Panc1 (cell line): Measurements from ENCODE around the gene CYBA. TPM values are rescaled to one million over a fixed set of nuclear protein-coding genes. Genes with fewer than 3 reads are reported as not detected.

Experiments
- ATAC-seq: fragments of 200-7000 bp; cut with Tn5 transposase; 2 replicates; pipeline ENCODE4 v1.9.1; 2020; ENCODE audit warnings: mild to moderate bottlenecking, moderate library complexity
- BruUV-seq: library from RNA; stranded (reverse); fragments of 400-500 nt; replicated peaks from 2 replicates; lab custom pipeline; 2021; lab: Mats Ljungman, UMichigan
- CTCF ChIA-PET: fragments of 300-600 bp; sonication (Branson Sonifier 250); formaldehyde crosslinking; loops from one replicate; lab custom pipeline; 2022; ENCODE audit warnings: antibody characterized with exemption; lab: Charles Lee
- POLR2A ChIA-PET: fragments of 300-600 bp; sonication (Branson Sonifier 250); formaldehyde crosslinking; loops from one replicate; lab custom pipeline; 2022; ENCODE audit warnings: antibody characterized with exemption; lab: Charles Lee
- DNase-seq: peaks from one replicate; pipeline ENCODE4 v3.0.0-alpha.2; 2010; ENCODE audit warnings: low read depth, low spot score
- H3K27ac ChIP-seq: 2 replicates; pipeline ENCODE4 v1.5.1; 2011; ENCODE audit warnings: mild to moderate bottlenecking, low read length, inconsistent platforms
- H3K27me3 ChIP-seq: fragments of 200-500 bp; sonication (Bioruptor generic); 2 replicates; pipeline ENCODE4 v1.6.0; 2014; ENCODE audit warnings: low read length, inconsistent platforms; ENCODE audit not compliant: control insufficient read depth, insufficient read depth
- H3K36me3 ChIP-seq: fragments of 200-500 bp; sonication (Bioruptor generic); 2 replicates; pipeline ENCODE4 v1.5.1; 2014; ENCODE audit warnings: inconsistent platforms, mild to moderate bottlenecking, low read length, moderate library complexity; ENCODE audit not compliant: control insufficient read depth, insufficient read depth
- H3K4me1 ChIP-seq: 2 replicates; pipeline ENCODE4 v1.5.1; 2011; ENCODE audit warnings: inconsistent platforms, mild to moderate bottlenecking, low read length, moderate library complexity; ENCODE audit not compliant: control insufficient read depth, insufficient read depth
- H3K4me3 ChIP-seq, 2 experiments: 2 replicates each; pipeline ENCODE4 v1.5.1; 2011 to 2012; ENCODE audit warnings: low read depth in 2 of 2, low read length in 2 of 2, mild to moderate bottlenecking in 2 of 2, inconsistent platforms in 1 of 2, moderate library complexity in 1 of 2
- H3K9me3 ChIP-seq: fragments of 200-500 bp; sonication (Bioruptor generic); 2 replicates; pipeline ENCODE4 v1.5.1; 2014; ENCODE audit warnings: low read depth, mild to moderate bottlenecking, inconsistent platforms, low read length, moderate library complexity; ENCODE audit not compliant: control insufficient read depth, insufficient read depth
- POLR2AphosphoS5 ChIP-seq: IDR thresholded peaks from 2 replicates; pipeline ENCODE4 v1.6.1; 2012; ENCODE audit warnings: mild to moderate bottlenecking, low read depth, low read length, moderate library complexity
- SIN3A ChIP-seq: IDR thresholded peaks from 2 replicates; pipeline ENCODE4 v1.6.1; 2012; ENCODE audit warnings: low read depth, mild to moderate bottlenecking, low read length, moderate library complexity, borderline replicate concordance; ENCODE audit not compliant: insufficient read depth
- TCF7L2 ChIP-seq: IDR thresholded peaks from 2 replicates; pipeline ENCODE4 v1.6.1; 2011; ENCODE audit warnings: mild to moderate bottlenecking, low read depth, low read length, inconsistent platforms
- in situ Hi-C: cut with HindIII; loops from 2 replicates; pipeline ENCODE4 v1.10.0; 2016; ENCODE audit warnings: low sequenced_read_pairs, low pct_unique_long_range_greater_than_20kb
- intact Hi-C: fragments of 100-400 bp; cut with micrococcal nuclease; formaldehyde crosslinking; loops from one replicate; pipeline ENCODE4 v1.10.0; 2022; ENCODE audit not compliant: unreplicated experiment
- total RNA-seq: library from RNA; stranded (reverse); gene quantifications from one replicate; pipeline ENCODE4 v1.2.1, GENCODE V29; 2021; ENCODE audit not compliant: unreplicated experiment
- TF ChIP-seq, protein P1 (sequence below): fragments of 450-650 bp; IDR thresholded peaks from 2 replicates; pipeline ENCODE4 v1.5.1; 2017; ENCODE audit warnings: mild to moderate bottlenecking
- TF ChIP-seq, protein P2 (sequence below), 2 experiments: IDR thresholded peaks; 2 replicates each; pipeline ENCODE4 v1.6.1; 2011 to 2012; ENCODE audit warnings: low read depth in 2 of 2, control low read depth in 1 of 2, low read length in 1 of 2, mild to moderate bottlenecking in 1 of 2, moderate library complexity in 1 of 2; ENCODE audit not compliant: insufficient read depth in 1 of 2

CYBA gene
- total RNA-seq, 1 experiment from 2014 or later = 233 TPM

DNA sequence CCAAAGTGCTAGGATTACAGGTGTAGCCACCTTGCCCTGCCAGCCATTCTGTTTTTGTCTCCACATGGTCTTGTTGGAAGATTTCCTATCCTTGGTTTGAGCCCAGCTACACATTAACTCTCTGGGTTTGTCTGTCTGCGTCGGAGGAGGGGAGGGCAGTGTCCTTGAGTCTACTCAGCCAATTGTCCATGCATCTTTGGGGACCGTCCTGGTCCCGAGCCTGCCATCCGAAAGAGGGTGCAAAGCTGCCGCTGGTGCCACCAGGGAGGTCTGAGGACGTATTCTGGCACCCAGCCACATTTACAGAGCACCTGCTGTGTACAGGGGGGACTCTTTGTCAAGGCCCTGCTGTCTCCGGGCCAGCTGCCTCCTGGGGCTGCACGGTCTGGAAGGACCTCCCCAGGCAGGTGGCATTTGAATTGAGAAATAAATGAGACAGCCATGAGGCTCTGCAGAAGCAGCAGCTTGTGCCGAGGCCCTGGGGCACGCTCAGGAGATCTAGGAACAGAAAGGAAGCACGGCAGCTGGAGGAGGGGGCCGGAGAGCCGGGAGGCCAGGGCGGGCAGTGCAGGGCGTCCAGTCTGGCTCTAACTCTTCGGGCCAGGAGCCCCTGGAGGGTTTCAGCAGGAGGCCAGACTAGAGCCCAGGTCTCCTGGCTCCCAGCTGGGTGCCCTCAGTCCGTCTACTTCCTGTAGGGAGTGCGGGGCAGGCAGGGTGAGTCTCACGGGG, 1.5 kb downstream of the CYBA start:
- ChIA-PET POLR2A (no interaction called here), CTCF (interaction anchor here (0.6 kb wide), 2 partner anchors 28 to 38 kb away, joined by 4 to 8 read pairs; no protein-coding TSS in a partner anchor)
- DNase-seq (no peak), ATAC-seq (no peak; the same call in 1 of the 2 replicates)
- no peak overlapping the region; the same call in 1 of the 2 replicates for H3K27ac ChIP-seq
- peak overlapping the region; percentile 62 to 70 for H3K4me3 ChIP-seq
- no TSS peak for BruUV-seq
- H3K9me3 ChIP-seq = no peaks in the 10 kb centered on the region
- H3K36me3 ChIP-seq = peaks cover 6% of the 10 kb centered on the region; the same call in 1 of the 2 replicates
- intact Hi-C loops = no loop called here
- TF ChIP-seq, protein P1, sequence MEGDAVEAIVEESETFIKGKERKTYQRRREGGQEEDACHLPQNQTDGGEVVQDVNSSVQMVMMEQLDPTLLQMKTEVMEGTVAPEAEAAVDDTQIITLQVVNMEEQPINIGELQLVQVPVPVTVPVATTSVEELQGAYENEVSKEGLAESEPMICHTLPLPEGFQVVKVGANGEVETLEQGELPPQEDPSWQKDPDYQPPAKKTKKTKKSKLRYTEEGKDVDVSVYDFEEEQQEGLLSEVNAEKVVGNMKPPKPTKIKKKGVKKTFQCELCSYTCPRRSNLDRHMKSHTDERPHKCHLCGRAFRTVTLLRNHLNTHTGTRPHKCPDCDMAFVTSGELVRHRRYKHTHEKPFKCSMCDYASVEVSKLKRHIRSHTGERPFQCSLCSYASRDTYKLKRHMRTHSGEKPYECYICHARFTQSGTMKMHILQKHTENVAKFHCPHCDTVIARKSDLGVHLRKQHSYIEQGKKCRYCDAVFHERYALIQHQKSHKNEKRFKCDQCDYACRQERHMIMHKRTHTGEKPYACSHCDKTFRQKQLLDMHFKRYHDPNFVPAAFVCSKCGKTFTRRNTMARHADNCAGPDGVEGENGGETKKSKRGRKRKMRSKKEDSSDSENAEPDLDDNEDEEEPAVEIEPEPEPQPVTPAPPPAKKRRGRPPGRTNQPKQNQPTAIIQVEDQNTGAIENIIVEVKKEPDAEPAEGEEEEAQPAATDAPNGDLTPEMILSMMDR = no peak
- TF ChIP-seq, protein P2, sequence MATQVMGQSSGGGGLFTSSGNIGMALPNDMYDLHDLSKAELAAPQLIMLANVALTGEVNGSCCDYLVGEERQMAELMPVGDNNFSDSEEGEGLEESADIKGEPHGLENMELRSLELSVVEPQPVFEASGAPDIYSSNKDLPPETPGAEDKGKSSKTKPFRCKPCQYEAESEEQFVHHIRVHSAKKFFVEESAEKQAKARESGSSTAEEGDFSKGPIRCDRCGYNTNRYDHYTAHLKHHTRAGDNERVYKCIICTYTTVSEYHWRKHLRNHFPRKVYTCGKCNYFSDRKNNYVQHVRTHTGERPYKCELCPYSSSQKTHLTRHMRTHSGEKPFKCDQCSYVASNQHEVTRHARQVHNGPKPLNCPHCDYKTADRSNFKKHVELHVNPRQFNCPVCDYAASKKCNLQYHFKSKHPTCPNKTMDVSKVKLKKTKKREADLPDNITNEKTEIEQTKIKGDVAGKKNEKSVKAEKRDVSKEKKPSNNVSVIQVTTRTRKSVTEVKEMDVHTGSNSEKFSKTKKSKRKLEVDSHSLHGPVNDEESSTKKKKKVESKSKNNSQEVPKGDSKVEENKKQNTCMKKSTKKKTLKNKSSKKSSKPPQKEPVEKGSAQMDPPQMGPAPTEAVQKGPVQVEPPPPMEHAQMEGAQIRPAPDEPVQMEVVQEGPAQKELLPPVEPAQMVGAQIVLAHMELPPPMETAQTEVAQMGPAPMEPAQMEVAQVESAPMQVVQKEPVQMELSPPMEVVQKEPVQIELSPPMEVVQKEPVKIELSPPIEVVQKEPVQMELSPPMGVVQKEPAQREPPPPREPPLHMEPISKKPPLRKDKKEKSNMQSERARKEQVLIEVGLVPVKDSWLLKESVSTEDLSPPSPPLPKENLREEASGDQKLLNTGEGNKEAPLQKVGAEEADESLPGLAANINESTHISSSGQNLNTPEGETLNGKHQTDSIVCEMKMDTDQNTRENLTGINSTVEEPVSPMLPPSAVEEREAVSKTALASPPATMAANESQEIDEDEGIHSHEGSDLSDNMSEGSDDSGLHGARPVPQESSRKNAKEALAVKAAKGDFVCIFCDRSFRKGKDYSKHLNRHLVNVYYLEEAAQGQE (IDR thresholded peaks at IDR 0.05; ENCODE audit: insufficient read depth in 1 of 2, low read depth in 2 of 2, low read length in 1 of 2) = no peak
- TF ChIP-seq SIN3A = no peak
- no peak for TF ChIP-seq POLR2AphosphoS5
- no peak for TF ChIP-seq TCF7L2
- peaks cover 14% of the 10 kb centered on the region for H3K4me1 ChIP-seq
- in situ Hi-C loops = no loop called here
- H3K27me3 ChIP-seq = no peaks in the 10 kb centered on the region

DNA sequence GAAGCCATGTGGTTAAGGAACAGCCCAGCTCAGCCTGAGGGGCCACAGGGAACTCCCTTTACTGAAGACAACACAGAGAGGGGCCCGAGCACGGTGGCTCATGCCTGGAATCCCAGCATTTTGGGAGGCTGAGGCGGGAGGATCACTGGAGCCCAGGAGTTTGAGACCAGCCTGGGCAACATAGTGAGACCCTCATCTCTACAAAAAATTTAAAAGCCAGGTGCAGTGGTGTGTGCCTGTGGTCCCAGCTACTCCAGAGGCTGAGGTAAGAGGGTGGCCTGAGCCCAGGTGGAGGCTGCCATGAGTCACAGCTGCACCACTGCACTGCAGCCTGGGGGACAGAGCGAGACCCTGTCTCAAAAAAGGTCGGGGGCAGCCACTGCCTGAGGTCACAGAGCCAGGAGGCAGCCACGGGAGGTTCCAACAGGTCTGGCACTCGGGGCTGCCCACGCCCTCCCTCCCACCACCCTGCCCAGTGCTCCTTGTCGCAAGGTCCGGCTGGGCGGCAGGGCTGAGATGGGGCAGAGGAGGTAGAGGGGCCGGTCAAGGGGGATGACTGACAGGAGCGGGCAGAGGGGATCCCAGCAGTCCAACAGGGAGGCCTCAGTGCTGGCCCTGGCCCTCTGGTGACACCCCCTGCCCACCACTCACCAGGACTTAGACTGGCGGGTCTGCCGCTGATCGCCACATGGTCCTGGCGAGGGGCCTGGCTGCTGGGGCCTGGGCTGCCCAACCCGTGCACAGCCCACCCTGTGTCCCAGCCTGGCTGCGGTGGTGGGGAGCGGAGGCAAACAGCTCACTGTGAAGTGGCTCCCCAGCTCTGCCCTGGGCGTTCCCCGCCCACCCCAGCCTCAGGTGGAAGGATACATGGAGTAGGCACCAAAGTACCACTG, 3.4 kb downstream of the CYBA start:
- peaks cover 14% of the 10 kb centered on the region for H3K4me1 ChIP-seq
- ATAC-seq = no peak
- CTCF ChIA-PET = no interaction called here

More for the DNA sequence above, 3.4 kb downstream of the CYBA start:
- Histone ChIP-seq H3K9me3 (no peaks in the 10 kb centered on the region), H3K4me3 (no peak overlapping the region), H3K27me3 (no peaks in the 10 kb centered on the region), H3K36me3 (peaks cover 6% of the 10 kb centered on the region; the same call in 1 of the 2 replicates), H3K27ac (no peak overlapping the region)
- no peak for TF ChIP-seq TCF7L2
- intact Hi-C loops = no loop called here
- no peak for DNase-seq
- BruUV-seq = no TSS peak
- in situ Hi-C loops = no loop called here
- POLR2A ChIA-PET = no interaction called here
